Osteocyte (in vitro differentiated cells): ENCODE data around the gene PKLR. TPM values are rescaled to one million over a fixed set of nuclear protein-coding genes. Genes with fewer than 3 reads are reported as not detected.
A peak's percentile ranks its signal among the peaks of the same experiment; 100 is the strongest.

Source experiments
- DNase-seq: peaks from one replicate; pipeline ENCODE4 v3.0.0; 2021; ENCODE audit warnings: mixed read lengths; ENCODE audit not compliant: unreplicated experiment; ENCODE audit errors: extremely low spot score
- H3K27ac Mint-ChIP-seq: one replicate; pipeline ENCODE4 v1.8.0; 2021; ENCODE audit warnings: mild to moderate bottlenecking, mixed read lengths; ENCODE audit not compliant: unreplicated experiment
- H3K27me3 Mint-ChIP-seq: one replicate; pipeline ENCODE4 v1.8.0; 2021; ENCODE audit warnings: mixed read lengths; ENCODE audit not compliant: unreplicated experiment
- H3K36me3 Mint-ChIP-seq: one replicate; pipeline ENCODE4 v1.8.0; 2021; ENCODE audit warnings: mixed read lengths; ENCODE audit not compliant: unreplicated experiment
- H3K4me1 Mint-ChIP-seq: one replicate; pipeline ENCODE4 v1.8.0; 2021; ENCODE audit warnings: mixed read lengths; ENCODE audit not compliant: unreplicated experiment
- H3K4me3 Mint-ChIP-seq: one replicate; pipeline ENCODE4 v1.8.0; 2021; ENCODE audit warnings: mild to moderate bottlenecking, moderate library complexity, mixed read lengths; ENCODE audit not compliant: unreplicated experiment
- H3K9me3 Mint-ChIP-seq: one replicate; pipeline ENCODE4 v1.8.0; 2021; ENCODE audit warnings: mixed read lengths; ENCODE audit not compliant: unreplicated experiment
- total RNA-seq: library from RNA; stranded (reverse); gene quantifications from 2 replicates; pipeline ENCODE4 v1.2.1, GENCODE V29; 2021
- TF ChIP-seq, protein P1 (sequence below): fragments of 200-600 bp; sonication (generic); IDR thresholded peaks from 2 replicates; pipeline ENCODE4 v1.5.0; 2021; ENCODE audit warnings: antibody characterized with exemption, mild to moderate bottlenecking, moderate library complexity

Gene PKLR
- total RNA-seq, 1 donor from 2014 or later, result not detected

DNA sequence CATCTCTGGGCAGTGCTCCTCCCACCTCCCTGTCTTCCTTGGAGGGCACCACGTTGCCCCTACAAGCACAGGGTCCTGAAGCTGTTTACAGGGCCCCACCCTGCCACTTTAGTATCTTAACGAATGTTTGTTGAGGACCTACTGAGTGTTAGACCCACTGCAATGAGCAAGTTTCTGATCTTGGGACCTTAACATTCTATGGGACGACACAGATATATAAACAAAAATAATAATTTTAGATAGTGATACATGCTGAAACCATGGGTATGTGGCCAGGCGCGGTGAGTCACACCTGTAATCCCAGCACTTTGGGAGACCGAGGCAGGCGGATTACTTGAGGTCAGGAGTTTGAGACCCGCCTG lies 56.1 kb downstream of the PKLR start:
- H3K9me3 Mint-ChIP-seq, result no peaks in the 10 kb centered on the region
- H3K27me3 Mint-ChIP-seq, result no peaks in the 10 kb centered on the region
- H3K27ac Mint-ChIP-seq, result peak overlapping the region; percentile 80
- H3K4me1 Mint-ChIP-seq, result peaks cover 35% of the 10 kb centered on the region
- peaks cover 7% of the 10 kb centered on the region for H3K36me3 Mint-ChIP-seq
- TF ChIP-seq, protein P1, sequence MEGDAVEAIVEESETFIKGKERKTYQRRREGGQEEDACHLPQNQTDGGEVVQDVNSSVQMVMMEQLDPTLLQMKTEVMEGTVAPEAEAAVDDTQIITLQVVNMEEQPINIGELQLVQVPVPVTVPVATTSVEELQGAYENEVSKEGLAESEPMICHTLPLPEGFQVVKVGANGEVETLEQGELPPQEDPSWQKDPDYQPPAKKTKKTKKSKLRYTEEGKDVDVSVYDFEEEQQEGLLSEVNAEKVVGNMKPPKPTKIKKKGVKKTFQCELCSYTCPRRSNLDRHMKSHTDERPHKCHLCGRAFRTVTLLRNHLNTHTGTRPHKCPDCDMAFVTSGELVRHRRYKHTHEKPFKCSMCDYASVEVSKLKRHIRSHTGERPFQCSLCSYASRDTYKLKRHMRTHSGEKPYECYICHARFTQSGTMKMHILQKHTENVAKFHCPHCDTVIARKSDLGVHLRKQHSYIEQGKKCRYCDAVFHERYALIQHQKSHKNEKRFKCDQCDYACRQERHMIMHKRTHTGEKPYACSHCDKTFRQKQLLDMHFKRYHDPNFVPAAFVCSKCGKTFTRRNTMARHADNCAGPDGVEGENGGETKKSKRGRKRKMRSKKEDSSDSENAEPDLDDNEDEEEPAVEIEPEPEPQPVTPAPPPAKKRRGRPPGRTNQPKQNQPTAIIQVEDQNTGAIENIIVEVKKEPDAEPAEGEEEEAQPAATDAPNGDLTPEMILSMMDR, result no peak
- DNase-seq, result no peak
- peak overlapping the region; percentile 72 for H3K4me3 Mint-ChIP-seq

DNA sequence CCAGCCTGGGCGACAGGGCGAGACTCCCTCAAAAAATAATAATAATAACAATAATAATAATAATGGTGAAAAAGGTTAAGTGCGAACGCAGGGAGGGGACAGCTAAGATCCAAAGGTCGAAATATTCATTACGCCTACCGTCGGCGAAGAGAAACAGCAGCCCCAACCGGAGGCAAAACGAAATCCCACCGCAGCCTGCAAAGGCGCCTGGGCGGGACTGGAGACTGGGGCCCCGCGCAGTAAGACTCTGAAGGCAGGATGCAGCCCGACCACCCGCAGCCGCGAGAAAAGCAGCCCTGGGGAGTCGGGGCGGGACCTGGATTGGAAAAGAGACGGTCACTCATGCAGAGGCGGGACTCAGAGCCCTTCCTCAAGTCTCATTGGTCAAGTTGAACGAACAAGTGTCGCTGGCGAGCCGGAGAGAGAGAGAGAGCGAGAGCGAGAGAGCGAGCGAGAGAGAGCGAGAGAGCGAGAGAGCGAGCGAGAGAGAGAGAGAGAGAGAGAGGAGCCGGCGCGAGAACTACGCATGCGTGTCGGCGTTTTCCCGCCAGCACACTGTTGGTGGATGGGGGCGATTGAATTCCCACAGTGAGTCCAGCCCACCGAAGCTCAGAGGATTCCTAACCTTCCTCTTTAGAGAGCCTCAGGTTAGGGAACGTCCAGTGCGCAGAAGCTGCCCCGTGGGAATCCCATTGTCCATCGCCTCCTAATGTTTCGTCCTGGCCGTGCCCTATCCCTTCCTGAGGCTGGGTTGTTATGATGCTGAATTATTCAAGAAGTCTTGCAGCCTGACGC lies 56.7 kb downstream of the PKLR start:
- Mint-ChIP-seq H3K9me3 (no peaks in the 10 kb centered on the region), H3K27me3 (no peaks in the 10 kb centered on the region), H3K4me3 (peak overlapping the region; percentile 72), H3K36me3 (peaks cover 7% of the 10 kb centered on the region), H3K4me1 (peaks cover 38% of the 10 kb centered on the region), H3K27ac (peak overlapping the region; percentile 80)
- TF ChIP-seq, protein P1, result peak; percentile 36
- DNase-seq, result peak; percentile 99

DNA sequence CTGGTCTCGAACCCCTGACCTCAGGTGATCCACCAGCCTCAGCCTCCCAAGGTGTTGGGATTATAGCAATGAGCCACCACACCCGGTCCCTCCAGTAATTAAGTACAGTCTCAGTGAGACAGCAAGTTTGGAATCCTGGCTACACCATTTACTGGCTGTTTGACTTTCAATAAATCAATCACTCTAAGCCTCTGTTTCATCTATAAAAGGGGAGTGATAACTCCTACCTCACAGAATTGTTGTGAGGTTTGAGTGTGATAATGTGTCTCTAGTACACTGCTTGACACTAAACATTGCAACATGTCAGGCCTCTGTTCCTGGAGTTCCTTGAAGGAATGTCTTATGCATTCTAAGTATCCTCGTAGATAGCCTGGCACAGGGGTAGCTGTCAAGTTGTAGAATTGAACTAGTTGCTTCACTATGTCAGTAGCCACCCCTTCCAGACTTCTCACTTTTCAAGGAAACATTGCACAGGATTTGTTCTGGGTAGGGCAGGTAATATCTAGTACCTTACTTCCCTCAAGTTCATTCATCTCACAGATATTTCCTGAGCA lies 58.4 kb downstream of the PKLR start:
- no peaks in the 10 kb centered on the region for H3K9me3 Mint-ChIP-seq
- H3K4me3 Mint-ChIP-seq, result peak overlapping the region; percentile 72
- TF ChIP-seq, protein P1, result no peak
- H3K27ac Mint-ChIP-seq, result peak overlapping the region; percentile 80
- H3K36me3 Mint-ChIP-seq, result peaks cover 6% of the 10 kb centered on the region
- no peak for DNase-seq
- H3K4me1 Mint-ChIP-seq, result peaks cover 39% of the 10 kb centered on the region
- no peaks in the 10 kb centered on the region for H3K27me3 Mint-ChIP-seq

DNA sequence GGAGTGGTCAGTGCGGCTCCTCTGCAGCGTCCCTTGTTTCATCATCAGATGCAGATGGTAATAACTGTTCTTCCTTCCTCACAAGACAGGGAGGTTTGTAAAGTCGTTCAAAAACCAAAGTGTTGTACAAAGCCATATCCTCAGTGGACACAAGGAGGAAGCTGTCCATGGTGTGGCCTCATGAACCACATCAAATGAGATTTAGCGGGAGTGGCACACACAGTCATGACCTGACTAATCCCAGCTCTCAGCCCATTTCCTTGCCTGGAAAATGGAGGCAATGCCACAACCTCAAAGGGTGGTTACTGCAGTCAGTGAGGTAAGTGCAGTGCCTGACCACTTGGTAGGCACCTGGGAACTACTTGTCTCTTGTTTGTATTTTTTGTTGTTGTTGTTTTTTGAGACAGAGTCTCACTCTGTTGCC lies 59.4 kb downstream of the PKLR start:
- peak overlapping the region; percentile 79 for H3K27ac Mint-ChIP-seq
- no peak overlapping the region for H3K4me3 Mint-ChIP-seq
- TF ChIP-seq, protein P1, result no peak
- no peaks in the 10 kb centered on the region for H3K9me3 Mint-ChIP-seq
- no peaks in the 10 kb centered on the region for H3K27me3 Mint-ChIP-seq
- no peak for DNase-seq
- H3K4me1 Mint-ChIP-seq, result peaks cover 39% of the 10 kb centered on the region
- H3K36me3 Mint-ChIP-seq, result peaks cover 10% of the 10 kb centered on the region

DNA sequence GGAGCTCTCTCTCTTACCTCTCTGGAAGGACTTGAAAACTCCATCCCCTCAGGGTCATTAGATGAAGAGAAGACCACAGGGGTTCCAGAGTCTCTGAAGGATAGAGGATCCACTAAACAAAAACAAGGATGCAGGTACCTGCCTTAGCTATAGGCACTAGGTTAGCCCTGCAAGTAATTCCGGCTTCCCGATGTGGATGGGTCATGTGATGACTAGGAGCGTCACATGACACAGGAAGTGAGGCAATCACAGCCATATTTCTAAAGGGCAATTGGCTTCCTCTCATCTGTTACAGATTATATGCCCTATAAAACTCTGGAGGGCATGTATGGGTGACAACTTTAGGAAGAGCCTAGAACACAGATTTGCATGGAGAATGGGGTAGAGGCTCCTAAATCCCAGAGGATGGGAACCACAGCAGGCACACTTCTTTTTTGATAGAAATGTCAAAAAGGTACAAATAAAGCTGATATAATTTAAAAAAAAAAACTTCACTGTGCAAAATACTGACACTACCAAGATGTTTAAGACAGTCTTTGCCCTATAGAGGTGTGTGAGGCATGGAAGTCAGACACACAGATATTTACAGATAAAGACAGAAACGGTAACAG lies 60.1 kb downstream of the PKLR start:
- no peak for DNase-seq
- TF ChIP-seq, protein P1, result no peak
- Mint-ChIP-seq H3K4me3 (peak overlapping the region; percentile 80), H3K4me1 (peaks cover 39% of the 10 kb centered on the region), H3K9me3 (no peaks in the 10 kb centered on the region), H3K27ac (peak overlapping the region; percentile 79), H3K27me3 (no peaks in the 10 kb centered on the region), H3K36me3 (peaks cover 11% of the 10 kb centered on the region)
